ENCODE data around the gene NDC80.

NDC80 gene

GRCh38 chr18:2588666-2589344 is 17.4 kb downstream of the NDC80 start:
- no peaks in the 10 kb centered on the region for H3K27me3 ChIP-seq (ENCODE audit: control insufficient read depth, insufficient read depth, low read length)
- no peak overlapping the region for H3K4me3 ChIP-seq (ENCODE audit: low read depth, low read length)
- no peak overlapping the region for H3K27ac ChIP-seq (ENCODE audit: low read depth, low read length)
- H3K9ac ChIP-seq (ENCODE audit: low read depth, low read length) = no peak overlapping the region
- no peaks in the 10 kb centered on the region for H3K9me3 ChIP-seq (ENCODE audit: control insufficient read depth, insufficient read depth, low read length)
- no peaks in the 10 kb centered on the region for H3K4me1 ChIP-seq (ENCODE audit: control insufficient read depth, insufficient read depth, low read length)
- H3K36me3 ChIP-seq (ENCODE audit: control insufficient read depth, insufficient read depth, low read length) = peaks cover 95% of the 10 kb centered on the region

GRCh38 chr18:2589345-2590068 is 18.1 kb downstream of the NDC80 start:
- no peaks in the 10 kb centered on the region for H3K4me1 ChIP-seq (ENCODE audit: control insufficient read depth, insufficient read depth, low read length)
- H3K36me3 ChIP-seq (ENCODE audit: control insufficient read depth, insufficient read depth, low read length) = peaks cover 99% of the 10 kb centered on the region
- no peak overlapping the region for H3K4me3 ChIP-seq (ENCODE audit: low read depth, low read length)
- no peaks in the 10 kb centered on the region for H3K27me3 ChIP-seq (ENCODE audit: control insufficient read depth, insufficient read depth, low read length)
- H3K9me3 ChIP-seq (ENCODE audit: control insufficient read depth, insufficient read depth, low read length) = no peaks in the 10 kb centered on the region
- no peak overlapping the region for H3K27ac ChIP-seq (ENCODE audit: low read depth, low read length)
- H3K9ac ChIP-seq (ENCODE audit: low read depth, low read length) = no peak overlapping the region

- Histone ChIP-seq H3K9me3 (ENCODE audit: control insufficient read depth, insufficient read depth, low read length) (no peaks in the 10 kb centered on the region), H3K36me3 (ENCODE audit: control insufficient read depth, insufficient read depth, low read length) (peaks cover 98% of the 10 kb centered on the region), H3K27ac (ENCODE audit: low read depth, low read length) (no peak overlapping the region), H3K27me3 (ENCODE audit: control insufficient read depth, insufficient read depth, low read length) (no peaks in the 10 kb centered on the region), H3K9ac (ENCODE audit: low read depth, low read length) (no peak overlapping the region), H3K4me3 (ENCODE audit: low read depth, low read length) (no peak overlapping the region), H3K4me1 (ENCODE audit: control insufficient read depth, insufficient read depth, low read length) (no peaks in the 10 kb centered on the region)
Measured at GRCh38 chr18:2590303-2590702, 18.9 kb downstream of the NDC80 start.

- no peaks in the 10 kb centered on the region for H3K9me3 ChIP-seq (ENCODE audit: control insufficient read depth, insufficient read depth, low read length)
- no peaks in the 10 kb centered on the region for H3K27me3 ChIP-seq (ENCODE audit: control insufficient read depth, insufficient read depth, low read length)
- no peak overlapping the region for H3K27ac ChIP-seq (ENCODE audit: low read depth, low read length)
- peaks cover 87% of the 10 kb centered on the region for H3K36me3 ChIP-seq (ENCODE audit: control insufficient read depth, insufficient read depth, low read length)
- no peak overlapping the region for H3K4me3 ChIP-seq (ENCODE audit: low read depth, low read length)
- no peaks in the 10 kb centered on the region for H3K4me1 ChIP-seq (ENCODE audit: control insufficient read depth, insufficient read depth, low read length)
- H3K9ac ChIP-seq (ENCODE audit: low read depth, low read length) = no peak overlapping the region
Measured at GRCh38 chr18:2597639-2598038, 26.3 kb downstream of the NDC80 start.

GRCh38 chr18:2602844-2603243 is 31.5 kb downstream of the NDC80 start:
- no peak overlapping the region for H3K27ac ChIP-seq (ENCODE audit: low read depth, low read length)
- H3K4me1 ChIP-seq (ENCODE audit: control insufficient read depth, insufficient read depth, low read length) = no peaks in the 10 kb centered on the region
- H3K27me3 ChIP-seq (ENCODE audit: control insufficient read depth, insufficient read depth, low read length) = no peaks in the 10 kb centered on the region
- H3K36me3 ChIP-seq (ENCODE audit: control insufficient read depth, insufficient read depth, low read length) = peaks cover 98% of the 10 kb centered on the region
- H3K9ac ChIP-seq (ENCODE audit: low read depth, low read length) = no peak overlapping the region
- no peaks in the 10 kb centered on the region for H3K9me3 ChIP-seq (ENCODE audit: control insufficient read depth, insufficient read depth, low read length)
- H3K4me3 ChIP-seq (ENCODE audit: low read depth, low read length) = no peak overlapping the region

GRCh38 chr18:2606335-2606734 is 35.0 kb downstream of the NDC80 start:
- Histone ChIP-seq H3K4me3 (ENCODE audit: low read depth, low read length) (no peak overlapping the region), H3K36me3 (ENCODE audit: control insufficient read depth, insufficient read depth, low read length) (peaks cover 95% of the 10 kb centered on the region), H3K9me3 (ENCODE audit: control insufficient read depth, insufficient read depth, low read length) (no peaks in the 10 kb centered on the region), H3K27me3 (ENCODE audit: control insufficient read depth, insufficient read depth, low read length) (no peaks in the 10 kb centered on the region), H3K9ac (ENCODE audit: low read depth, low read length) (no peak overlapping the region), H3K27ac (ENCODE audit: low read depth, low read length) (no peak overlapping the region), H3K4me1 (ENCODE audit: control insufficient read depth, insufficient read depth, low read length) (no peaks in the 10 kb centered on the region)

GRCh38 chr18:2609604-2610003 is 38.2 kb downstream of the NDC80 start:
- Histone ChIP-seq H3K9ac (ENCODE audit: low read depth, low read length) (no peak overlapping the region), H3K36me3 (ENCODE audit: control insufficient read depth, insufficient read depth, low read length) (peaks cover 90% of the 10 kb centered on the region), H3K4me3 (ENCODE audit: low read depth, low read length) (no peak overlapping the region), H3K27ac (ENCODE audit: low read depth, low read length) (no peak overlapping the region), H3K4me1 (ENCODE audit: control insufficient read depth, insufficient read depth, low read length) (no peaks in the 10 kb centered on the region), H3K9me3 (ENCODE audit: control insufficient read depth, insufficient read depth, low read length) (no peaks in the 10 kb centered on the region), H3K27me3 (ENCODE audit: control insufficient read depth, insufficient read depth, low read length) (no peaks in the 10 kb centered on the region)

GRCh38 chr18:2610549-2610948 is 39.2 kb downstream of the NDC80 start:
- Histone ChIP-seq H3K9ac (ENCODE audit: low read depth, low read length) (no peak overlapping the region), H3K27ac (ENCODE audit: low read depth, low read length) (no peak overlapping the region), H3K4me3 (ENCODE audit: low read depth, low read length) (no peak overlapping the region), H3K27me3 (ENCODE audit: control insufficient read depth, insufficient read depth, low read length) (no peaks in the 10 kb centered on the region), H3K9me3 (ENCODE audit: control insufficient read depth, insufficient read depth, low read length) (no peaks in the 10 kb centered on the region), H3K4me1 (ENCODE audit: control insufficient read depth, insufficient read depth, low read length) (no peaks in the 10 kb centered on the region), H3K36me3 (ENCODE audit: control insufficient read depth, insufficient read depth, low read length) (peaks cover 90% of the 10 kb centered on the region)

- Histone ChIP-seq H3K4me1 (ENCODE audit: control insufficient read depth, insufficient read depth, low read length) (no peaks in the 10 kb centered on the region), H3K9ac (ENCODE audit: low read depth, low read length) (no peak overlapping the region), H3K4me3 (ENCODE audit: low read depth, low read length) (no peak overlapping the region), H3K36me3 (ENCODE audit: control insufficient read depth, insufficient read depth, low read length) (peaks cover 82% of the 10 kb centered on the region), H3K9me3 (ENCODE audit: control insufficient read depth, insufficient read depth, low read length) (no peaks in the 10 kb centered on the region), H3K27ac (ENCODE audit: low read depth, low read length) (no peak overlapping the region), H3K27me3 (ENCODE audit: control insufficient read depth, insufficient read depth, low read length) (no peaks in the 10 kb centered on the region)
Measured at GRCh38 chr18:2612996-2613395, 41.6 kb downstream of the NDC80 start.

- no peak overlapping the region for H3K27ac ChIP-seq (ENCODE audit: low read depth, low read length)
- no peaks in the 10 kb centered on the region for H3K4me1 ChIP-seq (ENCODE audit: control insufficient read depth, insufficient read depth, low read length)
- no peaks in the 10 kb centered on the region for H3K27me3 ChIP-seq (ENCODE audit: control insufficient read depth, insufficient read depth, low read length)
- H3K9ac ChIP-seq (ENCODE audit: low read depth, low read length) = no peak overlapping the region
- H3K4me3 ChIP-seq (ENCODE audit: low read depth, low read length) = no peak overlapping the region
- H3K36me3 ChIP-seq (ENCODE audit: control insufficient read depth, insufficient read depth, low read length) = peaks cover 40% of the 10 kb centered on the region
- no peaks in the 10 kb centered on the region for H3K9me3 ChIP-seq (ENCODE audit: control insufficient read depth, insufficient read depth, low read length)
Measured at GRCh38 chr18:2617401-2617998, 46.1 kb downstream of the NDC80 start.

- Histone ChIP-seq H3K9ac (ENCODE audit: low read depth, low read length) (no peak overlapping the region), H3K36me3 (ENCODE audit: control insufficient read depth, insufficient read depth, low read length) (peaks cover 35% of the 10 kb centered on the region), H3K27ac (ENCODE audit: low read depth, low read length) (no peak overlapping the region)
Measured at GRCh38 chr18:2618009-2618408, 46.7 kb downstream of the NDC80 start.

More at GRCh38 chr18:2618009-2618408, 46.7 kb downstream of the NDC80 start:
- H3K4me3 ChIP-seq (ENCODE audit: low read depth, low read length) = no peak overlapping the region
- H3K4me1 ChIP-seq (ENCODE audit: control insufficient read depth, insufficient read depth, low read length) = no peaks in the 10 kb centered on the region
- H3K9me3 ChIP-seq (ENCODE audit: control insufficient read depth, insufficient read depth, low read length) = no peaks in the 10 kb centered on the region
- H3K27me3 ChIP-seq (ENCODE audit: control insufficient read depth, insufficient read depth, low read length) = no peaks in the 10 kb centered on the region
